Endothelial cell of umbilical vein (primary cell): ENCODE data around the gene TPRA1. TPM values are rescaled to one million over a fixed set of nuclear protein-coding genes. Genes with fewer than 3 reads are reported as not detected.

ENCODE experiments used
- BruUV-seq: library from RNA; stranded (reverse); fragments of 400-500 nt; replicated peaks from 2 replicates; lab custom pipeline; 2021; lab: Mats Ljungman, UMichigan
- CTCF ChIA-PET: fragments of 300-600, 350-600 bp; sonication (Branson Sonifier 250); formaldehyde crosslinking; loops from one replicate; lab custom pipeline; 2021; ENCODE audit warnings: antibody characterized with exemption, inconsistent platforms; lab: Charles Lee
- POLR2A ChIA-PET: fragments of 300-600, 350-600 bp; sonication (Branson Sonifier 250); formaldehyde crosslinking; loops from one replicate; lab custom pipeline; 2021; ENCODE audit warnings: antibody characterized with exemption, inconsistent platforms; lab: Charles Lee
- DNase-seq: peaks from one replicate; pipeline ENCODE4 v3.0.0-alpha.2; 2011; ENCODE audit warnings: low read depth, low spot score
- FAIRE-seq: peaks from 2 replicates; lab custom pipeline; 2011; peaks lifted over from hg19 to GRCh38; lab: Jason Lieb, UNC
- H2AFZ ChIP-seq: 2 replicates; pipeline ENCODE4 v1.6.0; 2012; ENCODE audit warnings: low read depth, low read length, control low read depth, inconsistent platforms
- H3K27ac ChIP-seq: 2 replicates; pipeline ENCODE4 v1.5.1; 2011; ENCODE audit warnings: low read depth, mild to moderate bottlenecking, control low read depth, low read length, moderate library complexity; ENCODE audit not compliant: insufficient read depth
- H3K27me3 ChIP-seq, 2 experiments: 2 replicates each; pipeline versions ENCODE4 v1.6.0 to v1.6.1; 2011; ENCODE audit warnings: low read length in 2 of 2, mixed read lengths in 1 of 2; ENCODE audit not compliant: control insufficient read depth in 2 of 2, insufficient read depth in 2 of 2
- H3K36me3 ChIP-seq, 2 experiments: 2 replicates in 1 of 2; 3 replicates in 1 of 2; pipeline ENCODE4 v1.5.1; 2011; ENCODE audit warnings: low read length in 2 of 2, mild to moderate bottlenecking in 1 of 2, moderate library complexity in 1 of 2; ENCODE audit not compliant: control insufficient read depth in 2 of 2, insufficient read depth in 2 of 2; ENCODE audit errors: extremely low read depth in 1 of 2
- H3K4me1 ChIP-seq: 3 replicates; pipeline ENCODE4 v1.5.1; 2011; ENCODE audit warnings: mild to moderate bottlenecking, low read length; ENCODE audit not compliant: control insufficient read depth, insufficient read depth; ENCODE audit errors: extremely low read depth
- H3K4me2 ChIP-seq: 2 replicates; pipeline ENCODE4 v1.6.1; 2011; ENCODE audit warnings: low read length, control low read depth, mixed read lengths; ENCODE audit not compliant: insufficient read depth
- H3K4me3 ChIP-seq, 3 experiments: fragments of 200-600 bp in 1 of 3; sonication (generic), shearing (Covaris generic) in 1 of 3; replicated peaks in 1 of 3; 2 replicates each; pipeline ENCODE4 v1.5.1; 2011 to 2016; ENCODE audit warnings: control low read depth in 3 of 3, low read length in 3 of 3, mild to moderate bottlenecking in 2 of 3, inconsistent platforms in 1 of 3, low read depth in 1 of 3, moderate library complexity in 1 of 3; ENCODE audit not compliant: insufficient read depth in 1 of 3
- H3K79me2 ChIP-seq: 2 replicates; pipeline ENCODE4 v1.6.0; 2012; ENCODE audit warnings: low read length, inconsistent platforms; ENCODE audit not compliant: control insufficient read depth, insufficient read depth
- H3K9ac ChIP-seq: replicated peaks from 2 replicates; pipeline ENCODE3; 2011; ENCODE audit warnings: low read length, control low read depth; ENCODE audit not compliant: insufficient read depth; ENCODE audit errors: extremely low read depth
- H3K9me1 ChIP-seq: replicated peaks from 3 replicates; pipeline ENCODE4 v1.6.0; 2011; ENCODE audit warnings: mild to moderate bottlenecking, low read length; ENCODE audit not compliant: control insufficient read depth, insufficient read depth; ENCODE audit errors: extremely low read depth
- H3K9me3 ChIP-seq: replicated peaks from 2 replicates; pipeline ENCODE4 v1.5.1; 2012; ENCODE audit warnings: low read length, inconsistent platforms; ENCODE audit not compliant: control insufficient read depth, insufficient read depth
- H4K20me1 ChIP-seq: replicated peaks from 2 replicates; pipeline ENCODE3; 2011; ENCODE audit warnings: mild to moderate bottlenecking, low read length; ENCODE audit not compliant: control insufficient read depth, insufficient read depth; ENCODE audit errors: extremely low read depth
- EZH2 ChIP-seq: IDR thresholded peaks from 2 replicates; pipeline ENCODE4 v1.6.1; 2012; ENCODE audit warnings: borderline replicate concordance, low read depth, mild to moderate bottlenecking, moderate library complexity, low read length, inconsistent platforms; ENCODE audit not compliant: severe bottlenecking
- FOS ChIP-seq: IDR thresholded peaks from 2 replicates; pipeline ENCODE4 v1.6.1; 2011; ENCODE audit warnings: mild to moderate bottlenecking, low read length, moderate library complexity, borderline replicate concordance; ENCODE audit not compliant: insufficient read depth
- GATA2 ChIP-seq: IDR thresholded peaks from 2 replicates; pipeline ENCODE4 v1.7.0; 2011; ENCODE audit warnings: low read depth, mild to moderate bottlenecking, moderate library complexity, mixed read lengths, low read length; ENCODE audit not compliant: insufficient read length, insufficient read depth
- JUN ChIP-seq: IDR thresholded peaks from 2 replicates; pipeline ENCODE4 v1.6.1; 2011; ENCODE audit warnings: borderline replicate concordance, low read depth; ENCODE audit not compliant: insufficient read length, insufficient read depth
- MYC ChIP-seq: IDR thresholded peaks from one replicate; pipeline ENCODE4 v1.6.1; 2011; ENCODE audit warnings: mild to moderate bottlenecking, low read depth, low read length
- POLR2A ChIP-seq: IDR thresholded peaks from 2 replicates; pipeline ENCODE4 v1.6.1; 2012; ENCODE audit warnings: low read depth, mild to moderate bottlenecking, control low read depth, low read length
- POLR2AphosphoS5 ChIP-seq: IDR thresholded peaks from 2 replicates; pipeline ENCODE4 v1.6.1; 2012; ENCODE audit warnings: low read depth, mild to moderate bottlenecking, control low read depth, low read length, moderate library complexity; ENCODE audit not compliant: insufficient read depth
- dilution Hi-C: fragments of 300-500 bp; cut with MboI; formaldehyde crosslinking; loops from one replicate; pipeline ENCODE4 v1.15.0; 2019; ENCODE audit warnings: low sequenced_read_pairs; ENCODE audit not compliant: extremely low pct_ligation_motif_present
- intact Hi-C: fragments of 100-400 bp; cut with micrococcal nuclease; formaldehyde crosslinking; loops from one replicate; pipeline ENCODE4 v1.10.0; 2022
- polyA plus RNA-seq, 4 experiments: library from polyadenylated mRNA; depleted of rRNA in 3 of 4; stranded (reverse) in 3 of 4; unstranded in 1 of 4; fragments of >200 nt; gene quantifications; 2 replicates each; pipeline versions ENCODE4 v1.2.1 to v1.2.3, GENCODE V29; 2011 to 2012; ENCODE audit warnings: missing spikeins in 1 of 4
- total RNA-seq: library from RNA; stranded (reverse); gene quantifications from 2 replicates; pipeline ENCODE4 v1.2.3, GENCODE V29; 2021
- TF ChIP-seq, protein P1 (sequence below): IDR thresholded peaks from 2 replicates; pipeline ENCODE4 v1.6.1; 2011; ENCODE audit not compliant: insufficient read depth, insufficient read length
- TF ChIP-seq, protein P2 (sequence below), 2 donors: IDR thresholded peaks; 1 replicate in 1 of 2; 2 replicates in 1 of 2; pipeline ENCODE4 v1.5.1; 2011; ENCODE audit warnings: low read length in 2 of 2, mild to moderate bottlenecking in 2 of 2, moderate library complexity in 2 of 2, control low read depth in 1 of 2, inconsistent platforms in 1 of 2, low read depth in 1 of 2; ENCODE audit not compliant: insufficient read depth in 1 of 2; ENCODE audit errors: extremely low read depth in 1 of 2

TPRA1 gene
- total and polyA plus RNA-seq, 2 donors (not counting 3 experiments of a cell fraction or from before 2014, with no cell fraction given), result 34.3 to 58.0 TPM

DNA sequence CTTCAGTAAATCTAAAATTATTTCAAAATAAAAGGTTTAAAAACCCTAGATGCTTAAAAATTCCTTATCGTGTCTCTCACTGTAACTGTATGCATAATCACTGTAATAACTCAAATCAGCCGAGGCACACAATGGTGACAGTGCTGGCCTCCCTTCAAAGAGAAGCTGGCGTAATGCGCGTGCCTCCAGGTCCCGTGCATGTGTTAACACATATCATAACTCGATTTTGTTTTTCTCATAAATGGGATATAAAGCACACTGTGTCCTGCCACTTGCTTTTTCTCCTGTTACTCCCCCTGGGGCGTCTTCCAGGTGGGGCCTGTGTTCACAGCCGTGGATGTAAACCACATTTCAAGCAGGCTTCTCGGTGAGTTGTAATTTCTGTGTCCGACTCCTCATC, 56.0 kb downstream of the TPRA1 start:
- no peak overlapping the region for H3K9ac ChIP-seq
- no peaks in the 10 kb centered on the region for H3K79me2 ChIP-seq
- DNase-seq, result no peak
- H3K9me1 ChIP-seq, result no peaks in the 10 kb centered on the region
- H3K27ac ChIP-seq, result no peak overlapping the region
- no TSS peak for BruUV-seq
- H2AFZ ChIP-seq, result no peak overlapping the region
- intact Hi-C loops (no loop called here), dilution Hi-C loops (no loop called here)
- ChIA-PET CTCF (interaction anchor here (1.0 kb wide), 1 partner anchor 9 kb away, joined by 3 read pairs; no protein-coding TSS in a partner anchor), POLR2A (no interaction called here)
- no peaks in the 10 kb centered on the region for H3K36me3 ChIP-seq
- H3K4me2 ChIP-seq, result no peak overlapping the region
- H3K9me3 ChIP-seq, result no peaks in the 10 kb centered on the region
- no peaks in the 10 kb centered on the region for H4K20me1 ChIP-seq
- no peak overlapping the region for H3K4me3 ChIP-seq
- FAIRE-seq, result no peak
- no peaks in the 10 kb centered on the region for H3K4me1 ChIP-seq
- TF ChIP-seq, protein P1, sequence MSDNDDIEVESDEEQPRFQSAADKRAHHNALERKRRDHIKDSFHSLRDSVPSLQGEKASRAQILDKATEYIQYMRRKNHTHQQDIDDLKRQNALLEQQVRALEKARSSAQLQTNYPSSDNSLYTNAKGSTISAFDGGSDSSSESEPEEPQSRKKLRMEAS, result no peak
- TF ChIP-seq JUN, result no peak
- TF ChIP-seq, protein P2, sequence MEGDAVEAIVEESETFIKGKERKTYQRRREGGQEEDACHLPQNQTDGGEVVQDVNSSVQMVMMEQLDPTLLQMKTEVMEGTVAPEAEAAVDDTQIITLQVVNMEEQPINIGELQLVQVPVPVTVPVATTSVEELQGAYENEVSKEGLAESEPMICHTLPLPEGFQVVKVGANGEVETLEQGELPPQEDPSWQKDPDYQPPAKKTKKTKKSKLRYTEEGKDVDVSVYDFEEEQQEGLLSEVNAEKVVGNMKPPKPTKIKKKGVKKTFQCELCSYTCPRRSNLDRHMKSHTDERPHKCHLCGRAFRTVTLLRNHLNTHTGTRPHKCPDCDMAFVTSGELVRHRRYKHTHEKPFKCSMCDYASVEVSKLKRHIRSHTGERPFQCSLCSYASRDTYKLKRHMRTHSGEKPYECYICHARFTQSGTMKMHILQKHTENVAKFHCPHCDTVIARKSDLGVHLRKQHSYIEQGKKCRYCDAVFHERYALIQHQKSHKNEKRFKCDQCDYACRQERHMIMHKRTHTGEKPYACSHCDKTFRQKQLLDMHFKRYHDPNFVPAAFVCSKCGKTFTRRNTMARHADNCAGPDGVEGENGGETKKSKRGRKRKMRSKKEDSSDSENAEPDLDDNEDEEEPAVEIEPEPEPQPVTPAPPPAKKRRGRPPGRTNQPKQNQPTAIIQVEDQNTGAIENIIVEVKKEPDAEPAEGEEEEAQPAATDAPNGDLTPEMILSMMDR (IDR thresholded peaks at IDR 0.05; ENCODE audit: extremely low read depth in 1 of 2, insufficient read depth in 1 of 2, low read depth in 1 of 2, low read length in 2 of 2), result no peak
- TF ChIP-seq EZH2, result no peak
- H3K27me3 ChIP-seq, result no peaks in the 10 kb centered on the region

DNA sequence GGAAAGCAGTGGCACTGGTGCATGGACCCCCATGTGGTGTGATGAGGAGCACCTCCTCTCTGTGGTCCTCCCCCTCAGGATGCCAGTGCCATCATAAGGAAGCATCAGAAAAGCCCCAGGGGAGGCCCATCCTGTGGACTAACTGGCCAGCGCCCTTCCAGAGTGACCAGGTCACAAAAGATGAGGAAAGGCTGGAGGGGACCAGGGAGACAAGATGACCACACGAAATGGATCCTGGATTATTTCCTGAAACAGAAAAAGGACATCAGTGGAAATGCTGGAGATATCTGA, 56.4 kb downstream of the TPRA1 start:
- no TSS peak for BruUV-seq
- H3K9me3 ChIP-seq, result no peaks in the 10 kb centered on the region
- H3K9me1 ChIP-seq, result no peaks in the 10 kb centered on the region
- H3K4me1 ChIP-seq, result no peaks in the 10 kb centered on the region
- TF ChIP-seq, protein P2 (IDR thresholded peaks at IDR 0.05; ENCODE audit: extremely low read depth in 1 of 2, insufficient read depth in 1 of 2, low read depth in 1 of 2, low read length in 2 of 2), result no peak
- TF ChIP-seq MYC, result no peak
- TF ChIP-seq FOS, result no peak
- TF ChIP-seq GATA2, result no peak
- TF ChIP-seq POLR2AphosphoS5, result no peak
- TF ChIP-seq, protein P1, result no peak
- TF ChIP-seq POLR2A, result no peak
- no peak for TF ChIP-seq JUN
- no peak for TF ChIP-seq EZH2
- no peak for FAIRE-seq
- H3K9ac ChIP-seq, result no peak overlapping the region
- no peaks in the 10 kb centered on the region for H3K79me2 ChIP-seq
- no peak overlapping the region for H3K4me3 ChIP-seq
- H3K27me3 ChIP-seq, result no peaks in the 10 kb centered on the region
- no peak overlapping the region for H2AFZ ChIP-seq
- intact Hi-C loops, result no loop called here
- CTCF ChIA-PET, result no interaction called here
- dilution Hi-C loops, result no loop called here
- no peak for DNase-seq
- H3K27ac ChIP-seq, result no peak overlapping the region
- no peaks in the 10 kb centered on the region for H4K20me1 ChIP-seq
- H3K4me2 ChIP-seq, result no peak overlapping the region
- H3K36me3 ChIP-seq, result no peaks in the 10 kb centered on the region
- POLR2A ChIA-PET, result no interaction called here
